Heart left ventricle (tissue), 13 donors: ENCODE measurements around the gene CATSPERZ.

ENCODE experiments used
- CTCF ChIP-seq, 12 donors: fragments of 200-600 bp; sonication (generic) in 4 of 12; IDR thresholded peaks; one replicate each; pipeline versions ENCODE4 v1.5.0 to v1.8.0; 2018 to 2022; ENCODE audit warnings: antibody characterized with exemption in 12 of 12, mild to moderate bottlenecking in 5 of 12
- POLR2A ChIP-seq, 2 donors: fragments of 450-650 bp; IDR thresholded peaks; one replicate each; pipeline ENCODE4 v1.6.1; 2017; ENCODE audit warnings: antibody characterized with exemption in 2 of 2, mild to moderate bottlenecking in 2 of 2, moderate library complexity in 2 of 2
- donor health status: ischemic (EF 13 %, LVEDD 7.1; RV severe dilation, severe dysfunction).
- donor health status: DM: no; HTN: yes; CAD: no.
- donor health status: DM: no; HTN: no; CAD: no.
- donor health status: ischemic (EF 25% LVEDD 6.9; RV normal size, moderate dysfunction).
- donor health status: ischemic (EF 25% LVEDD 5.7; RV mildly dilated, moderate dysfunction).
- donor health status: ischemic (EF 35%, LVEDD 5.7; RV mildly dilated, moderate dysfunction).
- donor health status: nonischemic (EF 11% LVEDD 7.7; RV severe dilation, severe dysfunction).
- donor health status: DM: yes; HTN: yes; CAD: no.
- donor health status: PGD.
- donor health status: ischemic (EF 29% LVEDD 5.4; RV normal size, mild dysfunction).
- donor health status: nonischemic (EF 23%, LVEDD 6.1; RV moderate dilation, normal function).

- TF ChIP-seq CTCF (IDR thresholded peaks at IDR 0.05) (no peak), POLR2A (IDR thresholded peaks at IDR 0.05) (no peak)
These were observed 42.9 kb downstream of the CATSPERZ start for GRCh38 chr11:64342869-64343745.
